HepG2 (cell line): ENCODE results near the gene GREM1. TPM values are rescaled to one million over a fixed set of nuclear protein-coding genes. Genes with fewer than 3 reads are reported as not detected.

Experiments used
- ATAC-seq: fragments of 200-7000 bp; cut with Tn5 transposase; 3 replicates; pipeline ENCODE4 v1.9.1; 2020; ENCODE audit warnings: mild to moderate bottlenecking, moderate library complexity
- BruUV-seq: library from RNA; stranded (reverse); fragments of 400-500 nt; replicated peaks from 2 replicates; lab custom pipeline; 2021; lab: Mats Ljungman, UMichigan
- CTCF ChIA-PET: fragments of 300-600 bp; formaldehyde crosslinking; extraction: SDS; loops from one replicate; lab custom pipeline; 2021; ENCODE audit warnings: low total read pairs, inconsistent platforms, low intra/inter-chr PET ratio; lab: Yijun Ruan, JAX
- POLR2A ChIA-PET: fragments of 350-600 bp; sonication (Branson Sonifier 250); formaldehyde crosslinking; loops from one replicate; lab custom pipeline; 2020; ENCODE audit warnings: antibody characterized with exemption, inconsistent platforms; lab: Yijun Ruan, JAX
- DNase-seq: peaks from one replicate; pipeline ENCODE4 v3.0.0-alpha.2; 2015; ENCODE audit warnings: low spot score
- FAIRE-seq: peaks from 3 replicates; lab custom pipeline; 2011; peaks lifted over from hg19 to GRCh38; lab: Jason Lieb, UNC
- H2AFZ ChIP-seq: one replicate; pipeline ENCODE4 v1.6.1; 2011; ENCODE audit warnings: low read length, inconsistent platforms
- H3K27ac ChIP-seq: fragments of 300-600 bp; 3 replicates; pipeline ENCODE4 v1.8.0; 2011; ENCODE audit warnings: mixed run types, mild to moderate bottlenecking, mixed read lengths, low read length, inconsistent platforms; ENCODE audit not compliant: insufficient read depth; ENCODE audit errors: extremely low read length
- H3K27me3 ChIP-seq, 2 experiments: fragments of 200-600 bp in 1 of 2; 2 replicates in 1 of 2; 3 replicates in 1 of 2; pipeline versions ENCODE4 v1.6.0 to v1.8.0; 2011; ENCODE audit warnings: low read length in 2 of 2, mild to moderate bottlenecking in 2 of 2, moderate library complexity in 2 of 2, inconsistent platforms in 1 of 2; ENCODE audit not compliant: insufficient read depth in 2 of 2, control insufficient read depth in 1 of 2
- H3K36me3 ChIP-seq, 2 experiments: fragments of 200-600 bp in 1 of 2; replicated peaks in 1 of 2; 2 replicates in 1 of 2; 3 replicates in 1 of 2; pipeline versions ENCODE4 v1.5.1 to v1.8.0; 2011; ENCODE audit warnings: low read length in 2 of 2, inconsistent platforms in 1 of 2; ENCODE audit not compliant: insufficient read depth in 2 of 2, control insufficient read depth in 1 of 2
- H3K4me1 ChIP-seq: 2 replicates; pipeline ENCODE4 v1.5.1; 2012; ENCODE audit warnings: low read length, inconsistent platforms; ENCODE audit not compliant: insufficient read depth
- H3K4me2 ChIP-seq: 2 replicates; pipeline ENCODE4 v1.6.0; 2011; ENCODE audit warnings: low read depth, low read length, inconsistent platforms
- H3K4me3 ChIP-seq, 3 experiments: fragments of 200-600 bp in 1 of 3; sonication (generic), shearing (Covaris generic) in 1 of 3; replicated peaks in 1 of 3; 2 replicates each; pipeline ENCODE4 v1.5.1; 2011 to 2016; ENCODE audit warnings: low read length in 3 of 3, inconsistent platforms in 2 of 3, low read depth in 2 of 3, mild to moderate bottlenecking in 2 of 3, control low read depth in 1 of 3, mixed read lengths in 1 of 3; ENCODE audit not compliant: insufficient read depth in 1 of 3
- H3K79me2 ChIP-seq: one replicate; pipeline ENCODE4 v1.6.1; 2011; ENCODE audit warnings: low read length, inconsistent platforms; ENCODE audit not compliant: insufficient read depth
- H3K9ac ChIP-seq: 2 replicates; pipeline ENCODE4 v1.6.0; 2011; ENCODE audit warnings: mild to moderate bottlenecking, low read depth, low read length, inconsistent platforms; ENCODE audit not compliant: insufficient read depth
- H3K9me3 ChIP-seq: 2 replicates; pipeline ENCODE4 v1.5.1; 2012; ENCODE audit warnings: mild to moderate bottlenecking, low read length
- H4K20me1 ChIP-seq: 2 replicates; pipeline ENCODE4 v1.6.0; 2011; ENCODE audit warnings: inconsistent platforms, mild to moderate bottlenecking, low read length, moderate library complexity; ENCODE audit not compliant: insufficient read depth
- MTA3 ChIP-seq: sonication (generic); formaldehyde crosslinking; IDR thresholded peaks from 2 replicates; pipeline ENCODE4 v1.4.0; 2020; ENCODE audit warnings: missing genetic modification reagents
- NONO ChIP-seq, 2 experiments: fragments of 450-650 bp in 1 of 2; sonication (generic) in 1 of 2; formaldehyde crosslinking in 1 of 2; IDR thresholded peaks in 1 of 2; conservative IDR thresholded peaks in 1 of 2; 2 replicates each; pipeline versions ENCODE4 v1.6.1 to v1.8.0; 2017 to 2022; ENCODE audit warnings: mild to moderate bottlenecking in 1 of 2, missing genetic modification reagents in 1 of 2, moderate library complexity in 1 of 2
- PATZ1 ChIP-seq: sonication (generic); formaldehyde crosslinking; IDR thresholded peaks from 2 replicates; pipeline ENCODE4 v1.4.0; 2020; ENCODE audit warnings: missing genetic modification reagents
- PCBP2 ChIP-seq: fragments of 200-400 bp; formaldehyde crosslinking; optimal IDR thresholded peaks from 2 replicates; pipeline ENCODE3; 2018; ENCODE audit warnings: low read length, low read depth; ENCODE audit not compliant: poor library complexity, severe bottlenecking
- SRY ChIP-seq: sonication (generic); formaldehyde crosslinking; IDR thresholded peaks from 2 replicates; pipeline ENCODE4 v1.8.0; 2022; ENCODE audit warnings: mild to moderate bottlenecking, missing genetic modification reagents
- ZKSCAN1 ChIP-seq: fragments of 150-350 bp; IDR thresholded peaks from 2 replicates; pipeline ENCODE4 v1.6.1; 2014; ENCODE audit warnings: low read length
- ZNF17 ChIP-seq: sonication (generic); formaldehyde crosslinking; IDR thresholded peaks from 2 replicates; pipeline ENCODE4 v1.5.0; 2020; ENCODE audit warnings: mild to moderate bottlenecking, missing genetic modification reagents
- ZNF263 ChIP-seq: sonication (generic); formaldehyde crosslinking; IDR thresholded peaks from 2 replicates; pipeline ENCODE4 v1.4.0; 2020; ENCODE audit warnings: missing genetic modification reagents
- ZNF292 ChIP-seq: sonication (generic); formaldehyde crosslinking; IDR thresholded peaks from 2 replicates; pipeline ENCODE4 v1.8.1; 2022; ENCODE audit warnings: mild to moderate bottlenecking, low read depth, missing genetic modification reagents, borderline replicate concordance
- ZNF382 ChIP-seq: sonication (generic); formaldehyde crosslinking; IDR thresholded peaks from 2 replicates; pipeline ENCODE4 v1.5.0; 2020; ENCODE audit warnings: missing genetic modification reagents, mild to moderate bottlenecking, borderline replicate concordance
- ZNF616 ChIP-seq: sonication (generic); formaldehyde crosslinking; IDR thresholded peaks from 2 replicates; pipeline ENCODE4 v1.5.0; 2020; ENCODE audit warnings: low read depth, mild to moderate bottlenecking, missing genetic modification reagents
- ZNF790 ChIP-seq: sonication (generic); formaldehyde crosslinking; IDR thresholded peaks from 2 replicates; pipeline ENCODE4 v1.8.0; 2022; ENCODE audit warnings: missing genetic modification reagents, mild to moderate bottlenecking, borderline replicate concordance
- WGBS: methylation state at CpG from one replicate; pipeline ENCODE4 v1.1.6; 2017; ENCODE audit warnings: low lambda C conversion rate; 5-methylcytosine and 5-hydroxymethylcytosine counted together
- in situ Hi-C: cut with HindIII; loops from 2 replicates; pipeline ENCODE4 v1.10.0; 2017; ENCODE audit warnings: low pct_unique_long_range_greater_than_20kb; ENCODE audit not compliant: extremely low pct_ligation_motif_present
- intact Hi-C: fragments of 100-400 bp; cut with micrococcal nuclease; formaldehyde crosslinking; loops from one replicate; pipeline ENCODE4 v1.10.0; 2022; ENCODE audit not compliant: unreplicated experiment
- polyA plus RNA-seq, 8 experiments: library from polyadenylated mRNA; depleted of rRNA in 3 of 8; stranded (reverse) in 7 of 8; unstranded in 1 of 8; fragments of >200 nt; fragmentation: Illumina TruSeq in 4 of 8; extraction: Trizol in 4 of 8; gene quantifications; 2 replicates each; pipeline versions ENCODE4 v1.2.1 to v1.2.3, GENCODE V29; 2011 to 2016; ENCODE audit warnings: low read depth in 4 of 8, missing spikeins in 1 of 8, mixed read lengths in 1 of 8; ENCODE audit not compliant: insufficient read depth in 1 of 8
- total RNA-seq, 5 experiments: library from RNA; depleted of rRNA; stranded (reverse); fragments of >200 nt; fragmentation: Illumina TruSeq; extraction: Trizol; gene quantifications; 2 replicates each; pipeline ENCODE4 v1.2.3, GENCODE V29; 2016; ENCODE audit warnings: low read depth in 1 of 5
- TF ChIP-seq, protein P1 (sequence below), 2 experiments: fragments of 450-650 bp in 1 of 2; sonication (generic) in 1 of 2; formaldehyde crosslinking; IDR thresholded peaks; 2 replicates each; pipeline versions ENCODE4 v1.5.0 to v1.8.0; 2020 to 2022; ENCODE audit warnings: mild to moderate bottlenecking in 1 of 2, missing genetic modification reagents in 1 of 2
- TF ChIP-seq, protein P2 (sequence below), 2 experiments: sonication (generic) in 1 of 2; formaldehyde crosslinking in 1 of 2; IDR thresholded peaks; 2 replicates each; pipeline versions ENCODE4 v1.4.0 to v1.6.1; 2016 to 2020; ENCODE audit warnings: borderline replicate concordance in 1 of 2, low read depth in 1 of 2, mild to moderate bottlenecking in 1 of 2, missing genetic modification reagents in 1 of 2
- TF ChIP-seq, protein P3 (sequence below): sonication (generic); formaldehyde crosslinking; IDR thresholded peaks from 2 replicates; pipeline ENCODE4 v1.5.0; 2020; ENCODE audit warnings: missing genetic modification reagents, mild to moderate bottlenecking, borderline replicate concordance

Gene GREM1
- total and polyA plus RNA-seq, 2 of the 13 experiments (the other 11 are each of a cell fraction or from before 2014, with no cell fraction given): 0.02 to 0.08 TPM

GRCh38 chr15:32733281-32733680 lies 15.5 kb downstream of the GREM1 start:
- ChIA-PET POLR2A (no interaction called here), CTCF (no interaction called here)
- FAIRE-seq: no peak
- no peaks in the 10 kb centered on the region for H3K9me3 ChIP-seq
- H4K20me1 ChIP-seq: no peaks in the 10 kb centered on the region
- no peaks in the 10 kb centered on the region for H3K79me2 ChIP-seq
- 0 out of 2 replicates have a peak, but pooled peaks cover 6% of the 10 kb centered on the region for H3K4me1 ChIP-seq
- no peak overlapping the region for H3K9ac ChIP-seq
- 35% methylated on average over 3 of the region's 3 CpGs for WGBS
- ATAC-seq: no peak
- no TSS peak for BruUV-seq
- no peaks in the 10 kb centered on the region; a peak in 1 of 5 replicates for H3K27me3 ChIP-seq
- no peak overlapping the region for H3K4me3 ChIP-seq
- intact Hi-C loops (no loop called here), in situ Hi-C loops (no loop called here)
- no peak overlapping the region for H3K27ac ChIP-seq
- no peak for DNase-seq
- no peak overlapping the region for H2AFZ ChIP-seq
- TF ChIP-seq, protein P1, sequence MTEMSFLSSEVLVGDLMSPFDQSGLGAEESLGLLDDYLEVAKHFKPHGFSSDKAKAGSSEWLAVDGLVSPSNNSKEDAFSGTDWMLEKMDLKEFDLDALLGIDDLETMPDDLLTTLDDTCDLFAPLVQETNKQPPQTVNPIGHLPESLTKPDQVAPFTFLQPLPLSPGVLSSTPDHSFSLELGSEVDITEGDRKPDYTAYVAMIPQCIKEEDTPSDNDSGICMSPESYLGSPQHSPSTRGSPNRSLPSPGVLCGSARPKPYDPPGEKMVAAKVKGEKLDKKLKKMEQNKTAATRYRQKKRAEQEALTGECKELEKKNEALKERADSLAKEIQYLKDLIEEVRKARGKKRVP (CRISPR knock-in tag; IDR thresholded peaks at IDR 0.05): no peak
- no peak for TF ChIP-seq ZNF382
- TF ChIP-seq MTA3 (CRISPR knock-in tag): no peak
- TF ChIP-seq PCBP2: no peak
- no peak for TF ChIP-seq ZNF17 (CRISPR knock-in tag)
- no peak for TF ChIP-seq ZNF263 (CRISPR knock-in tag)
- no peak for TF ChIP-seq ZNF292 (CRISPR knock-in tag)
- no peak for TF ChIP-seq ZNF616 (CRISPR knock-in tag)
- TF ChIP-seq ZKSCAN1: no peak
- TF ChIP-seq, protein P2, sequence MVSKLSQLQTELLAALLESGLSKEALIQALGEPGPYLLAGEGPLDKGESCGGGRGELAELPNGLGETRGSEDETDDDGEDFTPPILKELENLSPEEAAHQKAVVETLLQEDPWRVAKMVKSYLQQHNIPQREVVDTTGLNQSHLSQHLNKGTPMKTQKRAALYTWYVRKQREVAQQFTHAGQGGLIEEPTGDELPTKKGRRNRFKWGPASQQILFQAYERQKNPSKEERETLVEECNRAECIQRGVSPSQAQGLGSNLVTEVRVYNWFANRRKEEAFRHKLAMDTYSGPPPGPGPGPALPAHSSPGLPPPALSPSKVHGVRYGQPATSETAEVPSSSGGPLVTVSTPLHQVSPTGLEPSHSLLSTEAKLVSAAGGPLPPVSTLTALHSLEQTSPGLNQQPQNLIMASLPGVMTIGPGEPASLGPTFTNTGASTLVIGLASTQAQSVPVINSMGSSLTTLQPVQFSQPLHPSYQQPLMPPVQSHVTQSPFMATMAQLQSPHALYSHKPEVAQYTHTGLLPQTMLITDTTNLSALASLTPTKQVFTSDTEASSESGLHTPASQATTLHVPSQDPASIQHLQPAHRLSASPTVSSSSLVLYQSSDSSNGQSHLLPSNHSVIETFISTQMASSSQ (IDR thresholded peaks at IDR 0.05; ENCODE audit: low read depth): no peak
- TF ChIP-seq, protein P2 (CRISPR knock-in tag; IDR thresholded peaks at IDR 0.05; ENCODE audit: borderline replicate concordance): no peak
- TF ChIP-seq PATZ1 (CRISPR knock-in tag): no peak
- TF ChIP-seq SRY (CRISPR knock-in tag): no peak
- TF ChIP-seq ZNF790 (CRISPR knock-in tag): no peak
- TF ChIP-seq, protein P3, sequence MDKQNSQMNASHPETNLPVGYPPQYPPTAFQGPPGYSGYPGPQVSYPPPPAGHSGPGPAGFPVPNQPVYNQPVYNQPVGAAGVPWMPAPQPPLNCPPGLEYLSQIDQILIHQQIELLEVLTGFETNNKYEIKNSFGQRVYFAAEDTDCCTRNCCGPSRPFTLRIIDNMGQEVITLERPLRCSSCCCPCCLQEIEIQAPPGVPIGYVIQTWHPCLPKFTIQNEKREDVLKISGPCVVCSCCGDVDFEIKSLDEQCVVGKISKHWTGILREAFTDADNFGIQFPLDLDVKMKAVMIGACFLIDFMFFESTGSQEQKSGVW: no peak
- no peak for TF ChIP-seq NONO (IDR thresholded peaks at IDR 0.05)
- TF ChIP-seq NONO (CRISPR knock-in tag; conservative IDR thresholded peaks at IDR 0.05): no peak
- no peaks in the 10 kb centered on the region for H3K36me3 ChIP-seq
- no peak overlapping the region for H3K4me2 ChIP-seq
